HepG2 (cell line): ENCODE data around the gene YIF1A. TPM values are rescaled to one million over a fixed set of nuclear protein-coding genes. Genes with fewer than 3 reads are reported as not detected.
A peak's percentile ranks its signal among the peaks of the same experiment; 100 is the strongest.

ENCODE experiments used
- ATAC-seq: fragments of 200-7000 bp; cut with Tn5 transposase; 3 replicates; pipeline ENCODE4 v1.9.1; 2020; ENCODE audit warnings: mild to moderate bottlenecking, moderate library complexity
- BruUV-seq: library from RNA; stranded (reverse); fragments of 400-500 nt; replicated peaks from 2 replicates; lab custom pipeline; 2021; lab: Mats Ljungman, UMichigan
- CTCF ChIA-PET: fragments of 300-600 bp; formaldehyde crosslinking; extraction: SDS; loops from one replicate; lab custom pipeline; 2021; ENCODE audit warnings: low total read pairs, inconsistent platforms, low intra/inter-chr PET ratio; lab: Yijun Ruan, JAX
- POLR2A ChIA-PET: fragments of 350-600 bp; sonication (Branson Sonifier 250); formaldehyde crosslinking; loops from one replicate; lab custom pipeline; 2020; ENCODE audit warnings: antibody characterized with exemption, inconsistent platforms; lab: Yijun Ruan, JAX
- DNase-seq: peaks from one replicate; pipeline ENCODE4 v3.0.0-alpha.2; 2015; ENCODE audit warnings: low spot score
- FAIRE-seq: peaks from 3 replicates; lab custom pipeline; 2011; peaks lifted over from hg19 to GRCh38; lab: Jason Lieb, UNC
- H2AFZ ChIP-seq: one replicate; pipeline ENCODE4 v1.6.1; 2011; ENCODE audit warnings: low read length, inconsistent platforms
- H3K27ac ChIP-seq: fragments of 300-600 bp; 3 replicates; pipeline ENCODE4 v1.8.0; 2011; ENCODE audit warnings: mixed run types, mild to moderate bottlenecking, mixed read lengths, low read length, inconsistent platforms; ENCODE audit not compliant: insufficient read depth; ENCODE audit errors: extremely low read length
- H3K27me3 ChIP-seq, 2 experiments: fragments of 200-600 bp in 1 of 2; 2 replicates in 1 of 2; 3 replicates in 1 of 2; pipeline versions ENCODE4 v1.6.0 to v1.8.0; 2011; ENCODE audit warnings: low read length in 2 of 2, mild to moderate bottlenecking in 2 of 2, moderate library complexity in 2 of 2, inconsistent platforms in 1 of 2; ENCODE audit not compliant: insufficient read depth in 2 of 2, control insufficient read depth in 1 of 2
- H3K36me3 ChIP-seq, 2 experiments: fragments of 200-600 bp in 1 of 2; replicated peaks in 1 of 2; 2 replicates in 1 of 2; 3 replicates in 1 of 2; pipeline versions ENCODE4 v1.5.1 to v1.8.0; 2011; ENCODE audit warnings: low read length in 2 of 2, inconsistent platforms in 1 of 2; ENCODE audit not compliant: insufficient read depth in 2 of 2, control insufficient read depth in 1 of 2
- H3K4me1 ChIP-seq: 2 replicates; pipeline ENCODE4 v1.5.1; 2012; ENCODE audit warnings: low read length, inconsistent platforms; ENCODE audit not compliant: insufficient read depth
- H3K4me2 ChIP-seq: 2 replicates; pipeline ENCODE4 v1.6.0; 2011; ENCODE audit warnings: low read depth, low read length, inconsistent platforms
- H3K4me3 ChIP-seq, 3 experiments: fragments of 200-600 bp in 1 of 3; sonication (generic), shearing (Covaris generic) in 1 of 3; replicated peaks in 1 of 3; 2 replicates each; pipeline ENCODE4 v1.5.1; 2011 to 2016; ENCODE audit warnings: low read length in 3 of 3, inconsistent platforms in 2 of 3, low read depth in 2 of 3, mild to moderate bottlenecking in 2 of 3, control low read depth in 1 of 3, mixed read lengths in 1 of 3; ENCODE audit not compliant: insufficient read depth in 1 of 3
- H3K79me2 ChIP-seq: one replicate; pipeline ENCODE4 v1.6.1; 2011; ENCODE audit warnings: low read length, inconsistent platforms; ENCODE audit not compliant: insufficient read depth
- H3K9ac ChIP-seq: 2 replicates; pipeline ENCODE4 v1.6.0; 2011; ENCODE audit warnings: mild to moderate bottlenecking, low read depth, low read length, inconsistent platforms; ENCODE audit not compliant: insufficient read depth
- H3K9me3 ChIP-seq: 2 replicates; pipeline ENCODE4 v1.5.1; 2012; ENCODE audit warnings: mild to moderate bottlenecking, low read length
- H4K20me1 ChIP-seq: 2 replicates; pipeline ENCODE4 v1.6.0; 2011; ENCODE audit warnings: inconsistent platforms, mild to moderate bottlenecking, low read length, moderate library complexity; ENCODE audit not compliant: insufficient read depth
- BHLHE40 ChIP-seq: IDR thresholded peaks from 2 replicates; pipeline ENCODE4 v1.6.1; 2011; ENCODE audit warnings: low read length, improper control_type of control experiment
- ERF ChIP-seq: IDR thresholded peaks from 2 replicates; pipeline ENCODE4 v1.6.1; 2018; ENCODE audit warnings: missing biosample characterization, missing genetic modification reagents
- GTF3A ChIP-seq: sonication (generic); formaldehyde crosslinking; conservative IDR thresholded peaks from 2 replicates; pipeline ENCODE4 v1.4.0; 2020; ENCODE audit warnings: mild to moderate bottlenecking, missing genetic modification reagents
- HNRNPL ChIP-seq: fragments of 200-400 bp; formaldehyde crosslinking; IDR thresholded peaks from 2 replicates; pipeline ENCODE4 v1.6.1; 2017; ENCODE audit warnings: mild to moderate bottlenecking, low read depth, low read length
- ISL2 ChIP-seq: sonication (generic); formaldehyde crosslinking; IDR thresholded peaks from 2 replicates; pipeline ENCODE4 v1.5.0; 2020; ENCODE audit warnings: missing genetic modification reagents
- MATR3 ChIP-seq: sonication (generic); formaldehyde crosslinking; IDR thresholded peaks from 2 replicates; pipeline ENCODE4 v1.4.0; 2020; ENCODE audit warnings: missing genetic modification reagents
- MAZ ChIP-seq, 2 experiments: sonication (generic) in 1 of 2; formaldehyde crosslinking in 1 of 2; IDR thresholded peaks; 2 replicates each; pipeline versions ENCODE4 v1.5.0 to v1.6.1; 2012 to 2020; ENCODE audit warnings: low read depth in 2 of 2, mild to moderate bottlenecking in 2 of 2, borderline replicate concordance in 1 of 2, improper control_type of control experiment in 1 of 2, low read length in 1 of 2, missing genetic modification reagents in 1 of 2, moderate library complexity in 1 of 2
- NCOR1 ChIP-seq: fragments of 200-600 bp; sonication (generic); IDR thresholded peaks from 2 replicates; pipeline ENCODE4 v1.7.0; 2017; ENCODE audit warnings: antibody characterized with exemption, low read length, borderline replicate concordance
- PPARG ChIP-seq: conservative IDR thresholded peaks from 2 replicates; pipeline ENCODE4 v1.6.1; 2016; ENCODE audit warnings: missing biosample characterization, missing genetic modification reagents
- RBFOX2 ChIP-seq: fragments of 200-400 bp; formaldehyde crosslinking; IDR thresholded peaks from 2 replicates; pipeline ENCODE4 v1.6.1; 2017; ENCODE audit warnings: low read depth, mild to moderate bottlenecking, low read length
- SOX13 ChIP-seq, 3 experiments: fragments of 450-650 bp in 1 of 3; sonication (generic) in 1 of 3; formaldehyde crosslinking in 1 of 3; IDR thresholded peaks in 2 of 3; conservative IDR thresholded peaks in 1 of 3; 2 replicates each; pipeline versions ENCODE4 v1.5.0 to v1.6.1; 2016 to 2020; ENCODE audit warnings: antibody characterized with exemption in 1 of 3, mild to moderate bottlenecking in 1 of 3, missing compliant biosample characterization in 1 of 3, missing genetic modification reagents in 1 of 3, moderate library complexity in 1 of 3
- TAF1 ChIP-seq: sonication (generic); formaldehyde crosslinking; IDR thresholded peaks from 2 replicates; pipeline ENCODE4 v1.4.0; 2020; ENCODE audit warnings: missing genetic modification reagents
- THAP11 ChIP-seq: IDR thresholded peaks from 2 replicates; pipeline ENCODE4 v1.6.1; 2016; ENCODE audit warnings: missing biosample characterization, missing genetic modification reagents
- ZFY ChIP-seq: sonication (generic); formaldehyde crosslinking; IDR thresholded peaks from 2 replicates; pipeline ENCODE4 v1.4.0; 2020; ENCODE audit warnings: missing genetic modification reagents
- ZNF749 ChIP-seq: sonication (generic); formaldehyde crosslinking; IDR thresholded peaks from 2 replicates; pipeline ENCODE4 v1.8.0; 2022; ENCODE audit warnings: mild to moderate bottlenecking, missing genetic modification reagents, moderate library complexity, borderline replicate concordance
- WGBS: methylation state at CpG from one replicate; pipeline ENCODE4 v1.1.6; 2017; ENCODE audit warnings: low lambda C conversion rate; 5-methylcytosine and 5-hydroxymethylcytosine counted together
- in situ Hi-C: cut with HindIII; loops from 2 replicates; pipeline ENCODE4 v1.10.0; 2017; ENCODE audit warnings: low pct_unique_long_range_greater_than_20kb; ENCODE audit not compliant: extremely low pct_ligation_motif_present
- intact Hi-C: fragments of 100-400 bp; cut with micrococcal nuclease; formaldehyde crosslinking; loops from one replicate; pipeline ENCODE4 v1.10.0; 2022; ENCODE audit not compliant: unreplicated experiment
- polyA plus RNA-seq, 8 experiments: library from polyadenylated mRNA; depleted of rRNA in 3 of 8; stranded (reverse) in 7 of 8; unstranded in 1 of 8; fragments of >200 nt; fragmentation: Illumina TruSeq in 4 of 8; extraction: Trizol in 4 of 8; gene quantifications; 2 replicates each; pipeline versions ENCODE4 v1.2.1 to v1.2.3, GENCODE V29; 2011 to 2016; ENCODE audit warnings: low read depth in 4 of 8, missing spikeins in 1 of 8, mixed read lengths in 1 of 8; ENCODE audit not compliant: insufficient read depth in 1 of 8
- total RNA-seq, 5 experiments: library from RNA; depleted of rRNA; stranded (reverse); fragments of >200 nt; fragmentation: Illumina TruSeq; extraction: Trizol; gene quantifications; 2 replicates each; pipeline ENCODE4 v1.2.3, GENCODE V29; 2016; ENCODE audit warnings: low read depth in 1 of 5
- TF ChIP-seq, protein P1 (sequence below): sonication (generic); formaldehyde crosslinking; IDR thresholded peaks from 2 replicates; pipeline ENCODE4 v1.4.0; 2020; ENCODE audit warnings: missing genetic modification reagents

Gene YIF1A
- total and polyA plus RNA-seq, 2 of the 13 experiments (the other 11 are each of a cell fraction or from before 2014, with no cell fraction given), result 133 to 145 TPM

DNA sequence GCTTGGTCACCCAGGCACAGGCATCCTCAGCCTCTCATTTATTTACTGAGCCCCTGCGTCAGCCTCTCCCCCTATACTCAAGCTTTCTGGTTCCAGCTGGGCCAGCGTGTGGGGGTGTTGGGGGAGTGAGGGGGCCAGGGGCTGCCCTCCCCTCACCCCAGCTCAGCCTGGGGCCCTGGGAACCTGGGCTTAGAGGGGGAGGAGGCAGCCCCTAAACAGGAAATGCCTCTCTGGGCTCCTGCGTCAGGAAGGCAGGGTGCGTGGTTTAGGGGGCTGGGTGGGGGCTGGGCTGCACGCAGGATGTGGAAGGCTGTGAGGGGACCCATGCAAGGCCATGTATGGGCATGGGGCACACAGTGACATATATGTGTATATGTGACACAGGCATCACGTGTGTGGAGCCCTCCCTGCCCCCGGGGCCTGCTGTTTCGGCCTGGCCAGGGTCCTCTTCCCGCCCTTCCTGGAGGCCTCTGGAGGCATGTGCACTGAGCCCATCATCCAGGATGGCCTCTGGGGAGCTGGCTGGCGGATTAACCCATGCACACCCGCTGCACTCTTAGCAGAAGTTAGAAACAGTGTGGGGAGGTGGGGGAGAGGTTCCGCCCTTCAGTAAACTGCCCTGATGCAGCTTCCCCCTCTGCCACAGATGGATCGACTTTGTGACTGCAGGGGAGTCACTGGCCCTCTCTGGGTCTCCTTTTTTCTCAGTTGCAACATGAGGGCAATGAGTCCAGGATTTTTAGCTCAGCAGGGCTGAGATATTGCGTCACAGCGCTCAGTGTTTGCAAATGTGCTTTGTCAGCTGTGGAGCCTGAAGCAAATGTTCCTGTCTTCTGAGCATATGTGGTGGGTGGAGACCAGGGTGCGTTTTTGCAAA, 29.0 kb upstream of the YIF1A start (continued):
- TF ChIP-seq, protein P1, sequence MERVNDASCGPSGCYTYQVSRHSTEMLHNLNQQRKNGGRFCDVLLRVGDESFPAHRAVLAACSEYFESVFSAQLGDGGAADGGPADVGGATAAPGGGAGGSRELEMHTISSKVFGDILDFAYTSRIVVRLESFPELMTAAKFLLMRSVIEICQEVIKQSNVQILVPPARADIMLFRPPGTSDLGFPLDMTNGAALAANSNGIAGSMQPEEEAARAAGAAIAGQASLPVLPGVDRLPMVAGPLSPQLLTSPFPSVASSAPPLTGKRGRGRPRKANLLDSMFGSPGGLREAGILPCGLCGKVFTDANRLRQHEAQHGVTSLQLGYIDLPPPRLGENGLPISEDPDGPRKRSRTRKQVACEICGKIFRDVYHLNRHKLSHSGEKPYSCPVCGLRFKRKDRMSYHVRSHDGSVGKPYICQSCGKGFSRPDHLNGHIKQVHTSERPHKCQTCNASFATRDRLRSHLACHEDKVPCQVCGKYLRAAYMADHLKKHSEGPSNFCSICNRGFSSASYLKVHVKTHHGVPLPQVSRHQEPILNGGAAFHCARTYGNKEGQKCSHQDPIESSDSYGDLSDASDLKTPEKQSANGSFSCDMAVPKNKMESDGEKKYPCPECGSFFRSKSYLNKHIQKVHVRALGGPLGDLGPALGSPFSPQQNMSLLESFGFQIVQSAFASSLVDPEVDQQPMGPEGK (CRISPR knock-in tag), result peak; percentile 22; the same call in 1 of the 2 replicates
- TF ChIP-seq PPARG (CRISPR knock-in tag), result 0 out of 2 replicates have a peak, but pooled peaks have one; percentile 33
- TF ChIP-seq THAP11 (CRISPR knock-in tag), result peak; percentile 61
- peak; percentile 74 for TF ChIP-seq ZFY
- TF ChIP-seq SOX13 (IDR thresholded peaks at IDR 0.05), result no peak
- peak in 1 of 2 experiments; percentile 22; a peak in 1 of 4 replicates for TF ChIP-seq SOX13 (CRISPR knock-in tag; conservative IDR thresholded peaks at IDR 0.05 in 1 of 2, IDR thresholded peaks at IDR 0.05 in 1 of 2)

DNA sequence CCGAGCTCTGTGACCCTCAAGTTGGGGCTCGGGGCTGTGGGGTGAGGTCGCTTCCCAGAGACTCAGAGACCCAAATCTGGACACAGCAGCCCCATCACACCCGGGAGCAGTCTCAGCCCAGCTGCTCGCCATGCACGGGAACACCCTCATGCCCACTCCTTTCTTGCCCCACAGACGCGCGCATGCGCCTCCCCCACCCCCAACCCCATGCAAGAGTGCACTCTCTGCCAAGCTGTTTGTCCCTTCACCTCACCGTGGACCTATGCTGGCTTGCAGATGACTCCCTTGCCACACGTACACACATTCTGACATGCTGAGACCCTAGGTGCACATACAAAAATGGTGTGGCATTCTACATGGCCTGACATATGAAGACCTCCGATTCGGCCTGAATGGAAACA, 28.4 kb upstream of the YIF1A start:
- in situ Hi-C loops (no loop called here), intact Hi-C loops (loop anchor here (10.0 kb wide), 1 partner anchor 67 kb away; no protein-coding TSS in a partner anchor)
- H3K79me2 ChIP-seq, result no peaks in the 10 kb centered on the region
- H4K20me1 ChIP-seq, result no peaks in the 10 kb centered on the region
- H2AFZ ChIP-seq, result no peak overlapping the region
- no peaks in the 10 kb centered on the region for H3K9me3 ChIP-seq
- peaks cover 43% of the 10 kb centered on the region for H3K4me1 ChIP-seq
- FAIRE-seq (no peak), ATAC-seq (no peak), DNase-seq (peak; percentile 18)
- peak overlapping the region; percentile 78 for H3K4me2 ChIP-seq
- no peaks in the 10 kb centered on the region for H3K36me3 ChIP-seq
- ChIA-PET POLR2A (interaction anchor here (0.8 to 3.7 kb wide), 9 partner anchors 8 to 50 kb away, joined by 3 to 28 read pairs (median 6); partner anchors contain the start of genes B4GAT1, BRMS1, RIN1 and YIF1A), CTCF (no interaction called here)
- H3K27ac ChIP-seq, result peak overlapping the region; percentile 32
- no peak overlapping the region for H3K9ac ChIP-seq
- 32% methylated on average over 10 of the region's 14 CpGs for WGBS
- no TSS peak for BruUV-seq
- H3K4me3 ChIP-seq, result peak overlapping the region; percentile 11 to 66 (median 24)
- 0 out of 5 replicates have a peak, but pooled peaks cover 0 to 4% of the 10 kb centered on the region in 2 experiments for H3K27me3 ChIP-seq
- TF ChIP-seq HNRNPL (0 out of 2 replicates have a peak, but pooled peaks have one; percentile 31), RBFOX2 (0 out of 2 replicates have a peak, but pooled peaks have one; percentile 6), ERF (CRISPR knock-in tag) (no peak), MAZ (IDR thresholded peaks at IDR 0.05; ENCODE audit: borderline replicate concordance, low read depth, low read length) (no peak), MAZ (CRISPR knock-in tag; IDR thresholded peaks at IDR 0.05; ENCODE audit: low read depth) (0 out of 2 replicates have a peak, but pooled peaks have one; percentile 35), TAF1 (0 out of 2 replicates have a peak, but pooled peaks have one; percentile 23), GTF3A (no peak), MATR3 (no peak), ISL2 (no peak), BHLHE40 (no peak), ZNF749 (CRISPR knock-in tag) (0 out of 2 replicates have a peak, but pooled peaks have one; percentile 48), NCOR1 (no peak)
